ENCODE data around the gene CMTM7.

CMTM7 gene

DNA sequence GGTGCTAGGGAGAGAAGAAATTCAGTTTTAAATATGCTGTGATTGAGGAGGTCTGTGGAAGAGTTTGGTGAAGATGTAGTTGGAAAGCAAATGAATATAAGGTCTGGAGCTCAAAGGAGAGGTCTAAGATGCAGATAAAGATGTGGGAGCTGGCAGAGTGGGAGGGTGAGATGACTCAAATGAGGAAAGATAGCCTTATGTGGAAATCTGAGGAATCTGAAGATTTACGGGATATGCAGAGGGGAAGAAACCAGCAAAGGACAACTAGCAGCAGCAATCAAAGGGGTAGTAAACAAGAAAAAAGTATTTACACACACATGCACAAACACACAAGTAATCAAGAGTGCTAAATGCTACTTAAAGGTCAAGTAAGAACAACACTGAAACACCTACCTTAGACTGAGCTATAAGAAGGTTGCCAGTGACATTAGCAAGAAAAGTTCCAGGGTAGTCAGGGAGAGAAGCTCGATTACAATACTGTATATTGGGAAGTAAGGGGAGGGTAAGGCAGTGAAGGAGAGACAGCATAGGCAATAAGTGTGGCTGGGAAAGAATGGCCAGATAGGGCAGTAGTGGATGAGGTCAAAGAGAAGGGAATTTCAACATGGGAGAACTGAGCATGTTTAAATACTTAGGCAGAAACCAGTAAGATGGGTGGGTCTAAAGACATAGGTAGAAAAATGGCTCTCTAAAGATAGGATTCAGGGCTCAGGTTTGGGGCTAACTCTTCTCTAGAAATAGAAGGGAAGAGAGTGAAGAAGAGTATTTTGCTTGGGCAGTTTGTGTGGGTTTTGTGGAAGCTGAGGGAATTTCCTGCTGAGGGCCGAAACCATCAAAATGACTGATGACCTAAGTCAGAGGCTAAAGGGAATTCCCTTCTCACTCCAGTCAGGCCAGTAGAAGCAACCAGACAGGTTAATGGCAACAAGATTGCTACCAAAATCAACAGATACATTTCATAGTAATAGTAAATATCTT, 102.1 kb downstream of the CMTM7 start:
- H3K4me3 ChIP-seq (ENCODE audit: insufficient read length, low read depth), result no peak overlapping the region
- DNase-seq (ENCODE audit: low read depth, low spot score), result no peak

DNA sequence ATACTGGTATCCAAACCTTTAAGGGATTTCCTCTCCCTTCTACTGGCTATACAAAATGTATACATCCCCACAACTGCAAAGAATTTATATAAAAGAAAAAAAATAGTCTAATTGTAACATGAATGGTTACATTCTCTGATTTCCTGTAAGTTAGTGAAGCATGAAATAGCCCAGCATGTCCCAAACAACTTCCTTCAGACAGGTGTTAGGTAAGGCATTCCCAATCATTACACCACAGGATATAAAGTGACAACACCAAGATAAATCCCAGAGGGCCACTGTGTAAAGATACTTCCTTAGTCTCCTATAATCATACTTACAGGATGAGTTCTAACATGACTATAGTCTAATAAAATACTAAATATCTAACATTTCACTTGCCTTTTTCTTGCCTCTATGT, 103.4 kb downstream of the CMTM7 start:
- H3K36me3 ChIP-seq (ENCODE audit: insufficient read depth, insufficient read length, low read length), result peaks cover 14% of the 10 kb centered on the region
- H3K27me3 ChIP-seq (ENCODE audit: insufficient read depth, insufficient read length), result no peaks in the 10 kb centered on the region
- TF ChIP-seq ZNF274 (IDR thresholded peaks at IDR 0.05; ENCODE audit: low read depth, low read length), result no peak
- no peak for TF ChIP-seq SUZ12 (IDR thresholded peaks at IDR 0.05; ENCODE audit: extremely low read depth, insufficient read depth, insufficient read length)
- TF ChIP-seq YY1 (IDR thresholded peaks at IDR 0.05; ENCODE audit: insufficient read depth, insufficient read length), result no peak
- H3K9ac ChIP-seq (ENCODE audit: insufficient read length, low read depth), result no peak overlapping the region
- DNase-seq (ENCODE audit: low read depth, low spot score), result no peak
- H3K9me3 ChIP-seq (ENCODE audit: insufficient read depth, low read length), result no peaks in the 10 kb centered on the region
- no peak overlapping the region for H3K4me3 ChIP-seq (ENCODE audit: insufficient read length, low read depth)
- no peaks in the 10 kb centered on the region for H3K4me1 ChIP-seq (ENCODE audit: insufficient read depth, insufficient read length)

More for the DNA sequence above, 102.1 kb downstream of the CMTM7 start:
- Histone ChIP-seq H3K27me3 (ENCODE audit: insufficient read depth, insufficient read length) (no peaks in the 10 kb centered on the region), H3K36me3 (ENCODE audit: insufficient read depth, insufficient read length, low read length) (peaks cover 14% of the 10 kb centered on the region), H3K9me3 (ENCODE audit: insufficient read depth, low read length) (no peaks in the 10 kb centered on the region), H3K4me1 (ENCODE audit: insufficient read depth, insufficient read length) (no peaks in the 10 kb centered on the region), H3K9ac (ENCODE audit: insufficient read length, low read depth) (no peak overlapping the region)
- TF ChIP-seq YY1 (IDR thresholded peaks at IDR 0.05; ENCODE audit: insufficient read depth, insufficient read length), result no peak
- TF ChIP-seq SUZ12 (IDR thresholded peaks at IDR 0.05; ENCODE audit: extremely low read depth, insufficient read depth, insufficient read length), result no peak
- TF ChIP-seq ZNF274 (IDR thresholded peaks at IDR 0.05; ENCODE audit: low read depth, low read length), result no peak

DNA sequence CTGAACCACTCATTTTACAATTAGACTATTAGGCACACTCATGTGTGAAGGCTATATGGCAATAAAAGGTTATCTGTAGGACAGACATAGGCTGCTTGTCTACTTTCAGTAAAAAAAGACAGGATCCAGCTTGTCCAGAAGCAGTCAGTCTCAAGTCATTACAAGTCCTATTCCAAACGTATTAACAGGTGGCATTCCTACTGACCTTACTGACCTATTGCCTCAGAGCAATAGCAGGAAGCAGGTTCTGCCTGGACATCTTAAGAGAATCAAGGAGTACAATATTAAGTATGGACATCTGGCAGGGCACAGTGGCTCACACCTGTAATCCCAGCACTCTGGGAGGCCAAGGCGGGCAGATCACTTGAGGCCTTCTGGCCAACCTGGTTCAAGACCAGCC, 104.0 kb downstream of the CMTM7 start:
- DNase-seq (ENCODE audit: low read depth, low spot score), result no peak
- H3K27me3 ChIP-seq (ENCODE audit: insufficient read depth, insufficient read length), result no peaks in the 10 kb centered on the region
- peaks cover 13% of the 10 kb centered on the region for H3K36me3 ChIP-seq (ENCODE audit: insufficient read depth, insufficient read length, low read length)
- H3K4me1 ChIP-seq (ENCODE audit: insufficient read depth, insufficient read length), result no peaks in the 10 kb centered on the region
- H3K9ac ChIP-seq (ENCODE audit: insufficient read length, low read depth), result no peak overlapping the region
- no peaks in the 10 kb centered on the region for H3K9me3 ChIP-seq (ENCODE audit: insufficient read depth, low read length)
- no peak overlapping the region for H3K4me3 ChIP-seq (ENCODE audit: insufficient read length, low read depth)
- TF ChIP-seq ZNF274 (IDR thresholded peaks at IDR 0.05; ENCODE audit: low read depth, low read length) (no peak), YY1 (IDR thresholded peaks at IDR 0.05; ENCODE audit: insufficient read depth, insufficient read length) (no peak), SUZ12 (IDR thresholded peaks at IDR 0.05; ENCODE audit: extremely low read depth, insufficient read depth, insufficient read length) (no peak)

DNA sequence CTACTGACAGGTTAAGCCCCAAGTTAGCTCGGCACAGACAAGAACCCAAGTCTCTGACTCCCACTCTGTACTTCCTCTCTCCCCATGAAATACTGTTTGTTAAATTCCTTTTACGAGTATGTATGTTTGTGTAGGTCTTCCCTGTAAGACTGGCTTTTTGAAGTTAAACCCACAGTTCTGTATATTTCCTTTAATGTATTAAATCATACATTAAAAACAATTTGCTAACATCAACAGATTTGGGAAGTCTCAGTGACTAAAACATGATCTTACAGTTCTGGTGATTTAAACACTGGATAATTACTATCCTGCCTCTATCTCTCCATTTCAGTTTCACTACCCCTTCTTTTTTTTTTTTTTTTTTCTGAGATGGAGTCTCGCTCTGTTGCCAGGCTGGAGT, 106.6 kb downstream of the CMTM7 start:
- Histone ChIP-seq H3K9ac (ENCODE audit: insufficient read length, low read depth) (no peak overlapping the region), H3K4me1 (ENCODE audit: insufficient read depth, insufficient read length) (peaks cover 5% of the 10 kb centered on the region), H3K9me3 (ENCODE audit: insufficient read depth, low read length) (no peaks in the 10 kb centered on the region), H3K27me3 (ENCODE audit: insufficient read depth, insufficient read length) (no peaks in the 10 kb centered on the region), H3K36me3 (ENCODE audit: insufficient read depth, insufficient read length, low read length) (peaks cover 3% of the 10 kb centered on the region), H3K4me3 (ENCODE audit: insufficient read length, low read depth) (no peak overlapping the region)
- TF ChIP-seq YY1 (IDR thresholded peaks at IDR 0.05; ENCODE audit: insufficient read depth, insufficient read length) (no peak), ZNF274 (IDR thresholded peaks at IDR 0.05; ENCODE audit: low read depth, low read length) (no peak), SUZ12 (IDR thresholded peaks at IDR 0.05; ENCODE audit: extremely low read depth, insufficient read depth, insufficient read length) (no peak)
- no peak for DNase-seq (ENCODE audit: low read depth, low spot score)

DNA sequence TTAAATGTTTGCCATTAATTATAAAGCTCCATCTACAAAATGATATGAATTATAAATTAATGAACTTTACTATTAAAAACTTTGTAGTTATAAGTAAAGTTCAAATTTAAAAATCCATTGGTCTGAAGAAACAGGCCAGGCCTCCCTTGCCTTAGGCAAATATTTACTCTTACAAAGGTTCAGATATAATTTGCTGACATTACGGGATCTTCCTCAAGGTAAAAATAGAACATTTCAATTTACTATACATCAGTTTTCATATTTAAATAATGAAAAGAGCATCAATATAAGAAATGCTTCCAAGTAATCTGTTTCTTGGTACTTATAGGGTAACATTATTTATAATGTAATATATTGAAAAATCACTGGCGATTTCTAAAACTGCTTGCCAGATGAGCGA, 107.3 kb downstream of the CMTM7 start:
- TF ChIP-seq ZNF274 (IDR thresholded peaks at IDR 0.05; ENCODE audit: low read depth, low read length), result no peak
- TF ChIP-seq YY1 (IDR thresholded peaks at IDR 0.05; ENCODE audit: insufficient read depth, insufficient read length), result no peak
- TF ChIP-seq SUZ12 (IDR thresholded peaks at IDR 0.05; ENCODE audit: extremely low read depth, insufficient read depth, insufficient read length), result no peak
- H3K4me3 ChIP-seq (ENCODE audit: insufficient read length, low read depth), result no peak overlapping the region
- H3K4me1 ChIP-seq (ENCODE audit: insufficient read depth, insufficient read length), result peaks cover 8% of the 10 kb centered on the region
- H3K9me3 ChIP-seq (ENCODE audit: insufficient read depth, low read length), result no peaks in the 10 kb centered on the region
- no peak for DNase-seq (ENCODE audit: low read depth, low spot score)
- peaks cover 3% of the 10 kb centered on the region for H3K36me3 ChIP-seq (ENCODE audit: insufficient read depth, insufficient read length, low read length)
- no peak overlapping the region for H3K9ac ChIP-seq (ENCODE audit: insufficient read length, low read depth)
- H3K27me3 ChIP-seq (ENCODE audit: insufficient read depth, insufficient read length), result no peaks in the 10 kb centered on the region

DNA sequence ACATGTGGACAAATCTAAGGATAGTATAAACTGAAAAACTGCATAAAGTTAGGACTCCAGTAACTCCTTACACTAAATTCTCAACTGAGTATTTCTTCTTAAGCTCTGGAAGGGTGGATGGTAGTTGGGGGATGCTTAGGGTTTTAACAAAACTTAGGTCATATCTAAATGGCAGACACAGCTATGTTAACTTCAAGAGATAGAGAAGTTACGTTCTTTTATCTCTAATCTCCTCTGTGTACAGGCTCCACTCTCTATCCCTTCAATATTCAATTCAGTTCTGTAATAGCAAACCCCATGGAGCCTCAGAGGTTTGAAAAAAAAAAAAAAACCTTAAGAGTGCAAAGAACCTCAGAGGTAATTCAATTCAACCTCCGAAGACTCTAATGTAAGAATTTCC, 107.9 kb downstream of the CMTM7 start:
- Histone ChIP-seq H3K27me3 (ENCODE audit: insufficient read depth, insufficient read length) (no peaks in the 10 kb centered on the region), H3K4me3 (ENCODE audit: insufficient read length, low read depth) (no peak overlapping the region), H3K9ac (ENCODE audit: insufficient read length, low read depth) (no peak overlapping the region), H3K36me3 (ENCODE audit: insufficient read depth, insufficient read length, low read length) (peaks cover 3% of the 10 kb centered on the region), H3K9me3 (ENCODE audit: insufficient read depth, low read length) (no peaks in the 10 kb centered on the region), H3K4me1 (ENCODE audit: insufficient read depth, insufficient read length) (peaks cover 8% of the 10 kb centered on the region)
- no peak for DNase-seq (ENCODE audit: low read depth, low spot score)
- TF ChIP-seq ZNF274 (IDR thresholded peaks at IDR 0.05; ENCODE audit: low read depth, low read length) (no peak), SUZ12 (IDR thresholded peaks at IDR 0.05; ENCODE audit: extremely low read depth, insufficient read depth, insufficient read length) (no peak), YY1 (IDR thresholded peaks at IDR 0.05; ENCODE audit: insufficient read depth, insufficient read length) (no peak)

DNA sequence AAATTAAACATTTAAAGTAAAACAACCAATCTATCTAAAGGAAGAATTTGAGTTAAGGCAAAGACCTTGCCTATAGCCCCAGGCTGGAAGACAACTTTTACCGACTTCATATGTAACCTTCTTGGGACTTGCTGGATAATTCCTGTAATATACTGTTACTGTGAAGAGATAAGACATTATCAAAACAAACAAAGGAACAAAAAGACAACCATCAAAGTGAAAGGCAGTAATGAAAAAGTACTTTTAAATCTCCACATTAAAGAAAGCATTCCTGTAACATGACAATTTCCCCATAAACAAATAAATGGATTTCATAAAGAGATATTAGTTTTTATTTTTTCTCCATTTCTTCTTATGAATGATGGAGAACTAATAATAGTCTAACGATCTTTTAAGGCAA, 108.6 kb downstream of the CMTM7 start:
- peaks cover 8% of the 10 kb centered on the region for H3K4me1 ChIP-seq (ENCODE audit: insufficient read depth, insufficient read length)
- peaks cover 3% of the 10 kb centered on the region for H3K36me3 ChIP-seq (ENCODE audit: insufficient read depth, insufficient read length, low read length)
- no peak for DNase-seq (ENCODE audit: low read depth, low spot score)
- no peak overlapping the region for H3K9ac ChIP-seq (ENCODE audit: insufficient read length, low read depth)
- TF ChIP-seq YY1 (IDR thresholded peaks at IDR 0.05; ENCODE audit: insufficient read depth, insufficient read length) (no peak), ZNF274 (IDR thresholded peaks at IDR 0.05; ENCODE audit: low read depth, low read length) (no peak), SUZ12 (IDR thresholded peaks at IDR 0.05; ENCODE audit: extremely low read depth, insufficient read depth, insufficient read length) (no peak)
- no peaks in the 10 kb centered on the region for H3K9me3 ChIP-seq (ENCODE audit: insufficient read depth, low read length)
- no peak overlapping the region for H3K4me3 ChIP-seq (ENCODE audit: insufficient read length, low read depth)
- no peaks in the 10 kb centered on the region for H3K27me3 ChIP-seq (ENCODE audit: insufficient read depth, insufficient read length)
